HCT116 (cell line): ENCODE results near the gene KCNJ16.

Experiments used
- ATF3 ChIP-seq: IDR thresholded peaks from 2 replicates; pipeline ENCODE4 v1.6.1; 2012
- CBX3 ChIP-seq: IDR thresholded peaks from 2 replicates; pipeline ENCODE4 v1.6.1; 2012; ENCODE audit warnings: low read depth
- CTCF ChIP-seq, 3 experiments: fragments of 200-600 bp in 1 of 3; sonication (generic) in 1 of 3; IDR thresholded peaks in 2 of 3; conservative IDR thresholded peaks in 1 of 3; 2 replicates each; pipeline ENCODE4 v1.5.1; 2012 to 2017; ENCODE audit warnings: low read depth in 2 of 3, low read length in 2 of 3, antibody characterized with exemption in 1 of 3, borderline replicate concordance in 1 of 3, control low read depth in 1 of 3, mild to moderate bottlenecking in 1 of 3, mixed read lengths in 1 of 3, mixed run types in 1 of 3, moderate library complexity in 1 of 3; ENCODE audit not compliant: insufficient read depth in 1 of 3
- EGR1 ChIP-seq: IDR thresholded peaks from 2 replicates; pipeline ENCODE4 v1.6.1; 2012; ENCODE audit warnings: low read depth
- EZH2 ChIP-seq: fragments of 200-600 bp; sonication (generic); IDR thresholded peaks from 2 replicates; pipeline ENCODE4 v1.6.1; 2017; ENCODE audit warnings: antibody characterized with exemption, mixed run types
- POLR2A ChIP-seq: IDR thresholded peaks from 2 replicates; pipeline ENCODE4 v1.7.0; 2011; ENCODE audit warnings: borderline replicate concordance; ENCODE audit not compliant: insufficient read depth, insufficient read length; ENCODE audit errors: extremely low read depth
- POLR2AphosphoS5 ChIP-seq: IDR thresholded peaks from 2 replicates; pipeline ENCODE4 v1.6.1; 2011; ENCODE audit warnings: mild to moderate bottlenecking, low read depth, low read length, moderate library complexity
- SIN3A ChIP-seq: IDR thresholded peaks from 2 replicates; pipeline ENCODE4 v1.6.1; 2012; ENCODE audit warnings: low read depth
- SP1 ChIP-seq: IDR thresholded peaks from 2 replicates; pipeline ENCODE4 v1.6.1; 2012; ENCODE audit warnings: low read depth
- TCF7L2 ChIP-seq: IDR thresholded peaks from 2 replicates; pipeline ENCODE4 v1.7.0; 2011; ENCODE audit warnings: borderline replicate concordance, inconsistent platforms; ENCODE audit not compliant: insufficient read depth, insufficient read length; ENCODE audit errors: extremely low read depth
- ZNF274 ChIP-seq: fragments of 200-500 bp; sonication (Bioruptor generic); IDR thresholded peaks from 2 replicates; pipeline ENCODE4 v1.6.1; 2014; ENCODE audit warnings: mild to moderate bottlenecking, low read depth, low read length, inconsistent platforms

GRCh38 chr17:70076189-70076588 is 1.2 kb downstream of the KCNJ16 start:
- TF ChIP-seq POLR2AphosphoS5 (no peak), CTCF (IDR thresholded peaks at IDR 0.05 in 2 of 3, conservative IDR thresholded peaks at IDR 0.05 in 1 of 3; ENCODE audit: borderline replicate concordance in 1 of 3, insufficient read depth in 1 of 3, low read depth in 2 of 3, low read length in 2 of 3) (no peak), TCF7L2 (no peak), ZNF274 (no peak), ATF3 (no peak), SIN3A (no peak), EZH2 (no peak), EGR1 (no peak), POLR2A (no peak), SP1 (no peak), CBX3 (no peak)
